MCF 10A (cell line): ENCODE data around the gene PHACTR1. TPM values are rescaled to one million over a fixed set of nuclear protein-coding genes. Genes with fewer than 3 reads are reported as not detected.
A peak's percentile ranks its signal among the peaks of the same experiment; 100 is the strongest.

ENCODE experiments used
- BruUV-seq: library from RNA; stranded (reverse); fragments of 400-500 nt; replicated peaks from 2 replicates; lab custom pipeline; 2021; lab: Mats Ljungman, UMichigan
- CTCF ChIA-PET: fragments of 300-600 bp; sonication (Branson Sonifier 250); formaldehyde crosslinking; extraction: SDS; loops from one replicate; lab custom pipeline; 2021; ENCODE audit warnings: antibody characterized with exemption, inconsistent platforms; lab: Yijun Ruan, JAX
- POLR2A ChIA-PET: fragments of 300-600, 350-650 bp; sonication (Branson Sonifier 250); formaldehyde crosslinking; extraction: SDS; loops from one replicate; lab custom pipeline; 2020; ENCODE audit warnings: antibody characterized with exemption, inconsistent platforms; lab: Yijun Ruan, JAX
- DNase-seq: peaks from one replicate; pipeline ENCODE4 v3.0.0-alpha.2; 2018; ENCODE audit not compliant: unreplicated experiment
- H3K27ac Mint-ChIP-seq: one replicate; pipeline ENCODE4 v1.8.0; 2022; ENCODE audit warnings: mild to moderate bottlenecking, low read depth, mixed read lengths; ENCODE audit not compliant: unreplicated experiment
- H3K27me3 Mint-ChIP-seq: one replicate; pipeline ENCODE4 v1.8.0; 2022; ENCODE audit warnings: mixed read lengths; ENCODE audit not compliant: insufficient read depth, unreplicated experiment
- H3K36me3 Mint-ChIP-seq: one replicate; pipeline ENCODE4 v1.8.0; 2022; ENCODE audit warnings: mild to moderate bottlenecking, moderate library complexity, mixed read lengths; ENCODE audit not compliant: insufficient read depth, unreplicated experiment
- H3K4me1 Mint-ChIP-seq: one replicate; pipeline ENCODE4 v1.8.0; 2022; ENCODE audit warnings: mixed read lengths; ENCODE audit not compliant: insufficient read depth, unreplicated experiment
- H3K4me3 Mint-ChIP-seq: one replicate; pipeline ENCODE4 v1.8.0; 2022; ENCODE audit warnings: mild to moderate bottlenecking, moderate library complexity, mixed read lengths; ENCODE audit not compliant: unreplicated experiment
- H3K9me3 Mint-ChIP-seq: one replicate; pipeline ENCODE4 v1.8.0; 2022; ENCODE audit warnings: mixed read lengths; ENCODE audit not compliant: unreplicated experiment
- intact Hi-C: fragments of 100-400 bp; cut with micrococcal nuclease; formaldehyde crosslinking; loops from 2 replicates; pipeline ENCODE4 v1.14.1; 2022
- total RNA-seq: library from RNA; stranded (reverse); gene quantifications from 2 replicates; pipeline ENCODE4 v1.2.3, GENCODE V29; 2022
- TF ChIP-seq, protein P1 (sequence below): fragments of 200-600 bp; IDR thresholded peaks from one replicate; pipeline ENCODE4 v1.8.0; 2022; ENCODE audit warnings: antibody characterized with exemption, mild to moderate bottlenecking; ENCODE audit not compliant: unreplicated experiment

The PHACTR1 gene
- total RNA-seq, 1 experiment from 2014 or later: not detected

DNA sequence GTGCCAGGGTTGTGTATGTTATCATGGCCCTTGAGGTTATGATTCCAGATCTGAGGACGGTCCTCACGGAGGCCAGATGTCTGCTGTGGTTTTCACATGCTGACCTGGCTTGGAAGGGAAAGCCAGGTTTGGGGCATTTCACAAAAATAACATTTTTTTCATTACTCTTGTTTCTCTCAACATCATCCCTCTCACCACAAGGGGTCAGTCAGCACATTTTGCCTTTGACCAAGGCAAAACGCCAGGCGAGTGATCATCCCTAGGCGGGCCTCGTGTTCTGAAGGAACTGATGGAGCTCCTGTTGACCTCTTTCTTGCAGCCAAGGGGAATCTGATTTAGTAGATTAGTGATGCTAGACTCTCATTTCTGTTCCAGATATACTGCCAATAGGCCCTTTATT, 478.3 kb downstream of the PHACTR1 start:
- H3K36me3 Mint-ChIP-seq: no peaks in the 10 kb centered on the region
- DNase-seq: peak; percentile 68
- H3K27me3 Mint-ChIP-seq: peaks cover 45% of the 10 kb centered on the region
- POLR2A ChIA-PET: interaction anchor here (0.6 to 1.1 kb wide), 2 partner anchors 134 to 367 kb away, joined by 3 to 4 read pairs; partner anchors contain the start of gene TBC1D7
- H3K27ac Mint-ChIP-seq: no peak overlapping the region
- CTCF ChIA-PET: interaction anchor here (0.6 to 2.9 kb wide), 17 partner anchors 10 to 883 kb away, joined by 3 to 33 read pairs (median 3); no protein-coding TSS in a partner anchor
- intact Hi-C loops: no loop called here
- no peaks in the 10 kb centered on the region for H3K9me3 Mint-ChIP-seq
- H3K4me1 Mint-ChIP-seq: no peaks in the 10 kb centered on the region
- no TSS peak for BruUV-seq
- no peak overlapping the region for H3K4me3 Mint-ChIP-seq
- TF ChIP-seq, protein P1, sequence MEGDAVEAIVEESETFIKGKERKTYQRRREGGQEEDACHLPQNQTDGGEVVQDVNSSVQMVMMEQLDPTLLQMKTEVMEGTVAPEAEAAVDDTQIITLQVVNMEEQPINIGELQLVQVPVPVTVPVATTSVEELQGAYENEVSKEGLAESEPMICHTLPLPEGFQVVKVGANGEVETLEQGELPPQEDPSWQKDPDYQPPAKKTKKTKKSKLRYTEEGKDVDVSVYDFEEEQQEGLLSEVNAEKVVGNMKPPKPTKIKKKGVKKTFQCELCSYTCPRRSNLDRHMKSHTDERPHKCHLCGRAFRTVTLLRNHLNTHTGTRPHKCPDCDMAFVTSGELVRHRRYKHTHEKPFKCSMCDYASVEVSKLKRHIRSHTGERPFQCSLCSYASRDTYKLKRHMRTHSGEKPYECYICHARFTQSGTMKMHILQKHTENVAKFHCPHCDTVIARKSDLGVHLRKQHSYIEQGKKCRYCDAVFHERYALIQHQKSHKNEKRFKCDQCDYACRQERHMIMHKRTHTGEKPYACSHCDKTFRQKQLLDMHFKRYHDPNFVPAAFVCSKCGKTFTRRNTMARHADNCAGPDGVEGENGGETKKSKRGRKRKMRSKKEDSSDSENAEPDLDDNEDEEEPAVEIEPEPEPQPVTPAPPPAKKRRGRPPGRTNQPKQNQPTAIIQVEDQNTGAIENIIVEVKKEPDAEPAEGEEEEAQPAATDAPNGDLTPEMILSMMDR: peak; percentile 49

DNA sequence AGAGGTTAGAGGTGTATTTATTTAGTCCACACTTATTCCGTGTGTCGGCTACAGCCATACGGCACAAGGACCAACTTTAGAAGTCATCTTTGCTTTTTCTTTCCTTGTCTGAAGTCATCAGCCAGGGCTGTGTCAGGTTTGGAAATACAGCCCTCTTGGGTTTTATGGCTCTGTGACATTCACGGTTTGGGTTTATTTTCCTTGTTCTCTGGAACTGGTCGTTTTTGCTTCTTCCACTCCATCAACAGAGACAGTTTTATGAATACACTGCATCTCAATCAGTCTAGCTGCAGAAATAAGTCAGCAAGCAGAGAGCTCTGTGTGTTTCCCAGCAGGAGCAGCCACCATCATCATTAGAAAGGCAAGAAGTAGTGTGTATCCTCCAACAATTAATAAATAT, 479.2 kb downstream of the PHACTR1 start:
- H3K9me3 Mint-ChIP-seq: no peaks in the 10 kb centered on the region
- H3K4me1 Mint-ChIP-seq: no peaks in the 10 kb centered on the region
- DNase-seq: no peak
- BruUV-seq: no TSS peak
- TF ChIP-seq, protein P1: no peak
- CTCF ChIA-PET: interaction anchor here (1.1 to 2.9 kb wide), 5 partner anchors 9 to 284 kb away, joined by 3 to 33 read pairs (median 4); no protein-coding TSS in a partner anchor
- intact Hi-C loops: no loop called here
- no peak overlapping the region for H3K4me3 Mint-ChIP-seq
- POLR2A ChIA-PET: interaction anchor here (1.1 kb wide), 1 partner anchor 133 kb away, joined by 3 read pairs; the partner anchor contains the start of gene TBC1D7
- H3K36me3 Mint-ChIP-seq: no peaks in the 10 kb centered on the region
- H3K27ac Mint-ChIP-seq: no peak overlapping the region
- H3K27me3 Mint-ChIP-seq: peaks cover 37% of the 10 kb centered on the region

DNA sequence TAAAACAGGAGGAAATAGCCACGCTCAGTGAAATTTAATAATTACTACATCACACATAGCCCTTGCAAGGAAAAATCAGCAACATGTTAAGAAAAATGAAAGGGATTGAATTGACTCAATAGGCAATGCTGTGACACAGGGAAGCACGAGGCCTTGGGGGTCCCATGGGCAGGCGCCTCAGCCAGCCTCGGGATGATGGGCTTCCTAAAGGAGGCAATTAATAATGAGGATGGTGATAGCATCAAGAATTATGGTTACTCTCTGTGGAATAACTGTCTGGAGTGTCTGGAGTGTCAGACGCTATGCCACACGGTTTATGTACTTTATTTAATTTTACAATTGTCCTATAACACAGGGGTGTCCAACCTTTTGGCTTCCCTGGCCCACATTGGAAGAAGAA, 481.6 kb downstream of the PHACTR1 start:
- DNase-seq: no peak
- TF ChIP-seq, protein P1: no peak
- H3K4me3 Mint-ChIP-seq: no peak overlapping the region
- no peaks in the 10 kb centered on the region for H3K36me3 Mint-ChIP-seq
- H3K27me3 Mint-ChIP-seq: peaks cover 24% of the 10 kb centered on the region
- H3K9me3 Mint-ChIP-seq: no peaks in the 10 kb centered on the region
- POLR2A ChIA-PET: no interaction called here
- no TSS peak for BruUV-seq
- intact Hi-C loops: no loop called here
- CTCF ChIA-PET: interaction anchor here (0.6 kb wide), 1 partner anchor 134 kb away, joined by 3 read pairs; no protein-coding TSS in a partner anchor
- no peaks in the 10 kb centered on the region for H3K4me1 Mint-ChIP-seq
- H3K27ac Mint-ChIP-seq: no peak overlapping the region

DNA sequence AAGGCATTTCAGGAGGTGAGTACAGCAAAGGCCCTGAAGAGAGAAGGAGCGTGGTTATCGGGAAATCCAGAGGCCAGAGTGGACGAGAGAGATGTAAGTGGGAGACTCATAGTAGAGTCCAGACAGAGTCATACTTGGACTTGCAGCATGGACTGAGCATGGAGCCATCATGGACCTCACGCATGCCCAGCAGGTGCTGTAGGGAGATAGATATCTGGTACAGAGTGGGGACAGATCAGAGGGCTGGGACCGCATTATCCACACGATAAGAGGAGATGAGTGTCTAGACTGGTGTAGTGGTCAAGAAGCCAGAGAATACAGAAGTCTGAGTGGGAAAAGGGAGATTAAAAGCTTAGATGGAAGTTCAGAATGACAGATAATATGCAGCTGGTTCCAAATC, 484.8 kb downstream of the PHACTR1 start:
- no TSS peak for BruUV-seq

More for the DNA sequence above, 484.8 kb downstream of the PHACTR1 start:
- intact Hi-C loops: no loop called here
- Mint-ChIP-seq H3K27me3 (peaks cover 12% of the 10 kb centered on the region), H3K4me1 (no peaks in the 10 kb centered on the region), H3K27ac (no peak overlapping the region), H3K4me3 (no peak overlapping the region), H3K9me3 (no peaks in the 10 kb centered on the region), H3K36me3 (no peaks in the 10 kb centered on the region)
- ChIA-PET CTCF (no interaction called here), POLR2A (no interaction called here)
- DNase-seq: no peak
- TF ChIP-seq, protein P1: no peak
